ENCODE data around the gene SAP25. TPM values are rescaled to one million over a fixed set of nuclear protein-coding genes. Genes with fewer than 3 reads are reported as not detected.

SAP25 gene
- total and polyA plus RNA-seq, 4 donors: 0.33 to 0.84 (median 0.56) TPM; not detected in 1

GRCh38 chr7:100604028-100604975, 30.6 kb upstream of the SAP25 start (continued):
- TF ChIP-seq REST (IDR thresholded peaks at IDR 0.05) (no peak), HNF4G (IDR thresholded peaks at IDR 0.05) (no peak), FOXA2 (IDR thresholded peaks at IDR 0.05) (no peak)

- no peaks in the 10 kb centered on the region for H3K27me3 ChIP-seq (ENCODE audit: control insufficient read depth in 4 of 4, insufficient read depth in 4 of 4, low read length in 3 of 4)
- peak overlapping the region in 1 of 3 donors; percentile 74 for H3K4me3 ChIP-seq (ENCODE audit: low read depth in 1 of 3, low read length in 3 of 3)
- 57% methylated on average over 10 of the region's 10 CpGs for WGBS
- no peaks in the 10 kb centered on the region for H3K36me3 ChIP-seq (ENCODE audit: control insufficient read depth in 4 of 4, insufficient read depth in 3 of 4, low read depth in 1 of 4, low read length in 3 of 4)
- no peaks in the 10 kb centered on the region for H3K9me3 ChIP-seq (ENCODE audit: control insufficient read depth in 4 of 4, low read length in 3 of 4)
- H3K4me1 ChIP-seq (ENCODE audit: control insufficient read depth in 4 of 4, insufficient read depth in 4 of 4, low read length in 3 of 4): peaks cover 8 to 37% (median 21%) of the 10 kb centered on the region in 4 donors
- TF ChIP-seq HNF4G (IDR thresholded peaks at IDR 0.05): no peak
- TF ChIP-seq ZBTB33 (IDR thresholded peaks at IDR 0.05): no peak
- no peak for TF ChIP-seq HNF4A (conservative IDR thresholded peaks at IDR 0.05)
- no peak for TF ChIP-seq RAD21 (IDR thresholded peaks at IDR 0.05)
- no peak for TF ChIP-seq FOXA1 (IDR thresholded peaks at IDR 0.05)
- TF ChIP-seq MAX (IDR thresholded peaks at IDR 0.05): no peak
- no peak for TF ChIP-seq FOXA2 (IDR thresholded peaks at IDR 0.05)
- TF ChIP-seq SP1 (IDR thresholded peaks at IDR 0.05): no peak
- TF ChIP-seq YY1 (IDR thresholded peaks at IDR 0.05): no peak
- no peak for TF ChIP-seq JUND (IDR thresholded peaks at IDR 0.05)
- TF ChIP-seq NR2F2 (IDR thresholded peaks at IDR 0.05): no peak
- TF ChIP-seq TAF1 (conservative IDR thresholded peaks at IDR 0.05): no peak
- no peak for TF ChIP-seq RXRA (IDR thresholded peaks at IDR 0.05)
- TF ChIP-seq EGR1 (IDR thresholded peaks at IDR 0.05; ENCODE audit: low read depth in 2 of 2): no peak
- no peak for TF ChIP-seq GABPA (IDR thresholded peaks at IDR 0.05 in 1 of 2, conservative IDR thresholded peaks at IDR 0.05 in 1 of 2)
- H3K27ac ChIP-seq (ENCODE audit: low read depth in 1 of 2, low read length in 2 of 2): peak overlapping the region; percentile 31 to 47
- no peak for DNase-seq (ENCODE audit: low spot score)
- H3K9ac ChIP-seq (ENCODE audit: low read depth in 1 of 2, low read length in 2 of 2): no peak overlapping the region
Measured at GRCh38 chr7:100603726-100604027, 30.0 kb upstream of the SAP25 start.
